ENCODE results near the gene RNGTT. TPM values are rescaled to one million over a fixed set of nuclear protein-coding genes. Genes with fewer than 3 reads are reported as not detected.

Gene RNGTT
- total and polyA plus RNA-seq, 10 of the 15 experiments (the other 5 are each of a cell fraction or from before 2014, with no cell fraction given): 7.7 to 30.4 (median 22.2) TPM

DNA sequence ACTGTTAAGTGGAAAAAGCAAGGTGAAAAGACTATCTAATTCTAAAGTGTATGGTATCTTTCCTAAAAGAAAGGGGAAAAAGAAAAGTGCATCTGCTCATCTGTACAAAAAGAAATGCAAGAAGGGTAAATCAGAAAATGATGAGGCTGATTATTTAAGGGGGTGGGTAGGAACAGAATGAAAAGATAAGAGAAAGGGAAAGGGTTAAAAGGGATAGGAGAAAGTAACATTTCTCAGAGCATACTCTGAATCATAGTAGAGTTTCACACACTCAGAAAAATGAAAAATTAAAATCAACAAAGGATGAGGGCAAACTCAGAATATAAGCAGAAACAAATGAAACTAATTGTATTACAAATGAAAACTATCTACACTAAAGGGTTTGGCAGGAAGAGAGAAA, 79.1 kb downstream of the RNGTT start:
- Histone ChIP-seq H3K27me3 (replicated peaks in 1 of 2; ENCODE audit: control insufficient read depth in 2 of 2, insufficient read depth in 2 of 2, low read length in 1 of 2) (no peaks in the 10 kb centered on the region), H3K4me3 (no peak overlapping the region), H2AFZ (ENCODE audit: control insufficient read depth, low read depth, low read length) (no peak overlapping the region), H3K27ac (ENCODE audit: control insufficient read depth, insufficient read depth) (no peak overlapping the region), H3K9me3 (replicated peaks; ENCODE audit: control insufficient read depth, insufficient read depth, low read length) (no peaks in the 10 kb centered on the region; the same call in 2 of the 3 replicates), H3K79me2 (ENCODE audit: control insufficient read depth, insufficient read depth, low read length) (no peaks in the 10 kb centered on the region), H4K20me1 (ENCODE audit: control insufficient read depth, insufficient read depth) (no peaks in the 10 kb centered on the region), H3K9ac (ENCODE audit: control insufficient read depth, insufficient read depth, low read length) (no peak overlapping the region), H3K4me1 (ENCODE audit: control insufficient read depth, insufficient read depth, low read length) (no peaks in the 10 kb centered on the region), H3K36me3 (ENCODE audit: control insufficient read depth in 2 of 2, insufficient read depth in 2 of 2, low read length in 1 of 2) (no peaks in the 10 kb centered on the region; a peak in 2 of 4 replicates), H3K4me2 (ENCODE audit: control insufficient read depth, insufficient read depth) (no peak overlapping the region)
- ChIA-PET RAD21 (ENCODE audit: unreplicated experiment) (no interaction called here), CTCF (interaction anchor here (0.5 kb wide), 1 partner anchor 1818 kb away, joined by 3 read pairs; no protein-coding TSS in a partner anchor), SMC1A (ENCODE audit: uncharacterized antibody, unreplicated experiment) (no interaction called here), POLR2A (no interaction called here)
- FAIRE-seq: no peak
- in situ Hi-C loops (cut with MboI): no loop called here
- TF ChIP-seq, protein P1, sequence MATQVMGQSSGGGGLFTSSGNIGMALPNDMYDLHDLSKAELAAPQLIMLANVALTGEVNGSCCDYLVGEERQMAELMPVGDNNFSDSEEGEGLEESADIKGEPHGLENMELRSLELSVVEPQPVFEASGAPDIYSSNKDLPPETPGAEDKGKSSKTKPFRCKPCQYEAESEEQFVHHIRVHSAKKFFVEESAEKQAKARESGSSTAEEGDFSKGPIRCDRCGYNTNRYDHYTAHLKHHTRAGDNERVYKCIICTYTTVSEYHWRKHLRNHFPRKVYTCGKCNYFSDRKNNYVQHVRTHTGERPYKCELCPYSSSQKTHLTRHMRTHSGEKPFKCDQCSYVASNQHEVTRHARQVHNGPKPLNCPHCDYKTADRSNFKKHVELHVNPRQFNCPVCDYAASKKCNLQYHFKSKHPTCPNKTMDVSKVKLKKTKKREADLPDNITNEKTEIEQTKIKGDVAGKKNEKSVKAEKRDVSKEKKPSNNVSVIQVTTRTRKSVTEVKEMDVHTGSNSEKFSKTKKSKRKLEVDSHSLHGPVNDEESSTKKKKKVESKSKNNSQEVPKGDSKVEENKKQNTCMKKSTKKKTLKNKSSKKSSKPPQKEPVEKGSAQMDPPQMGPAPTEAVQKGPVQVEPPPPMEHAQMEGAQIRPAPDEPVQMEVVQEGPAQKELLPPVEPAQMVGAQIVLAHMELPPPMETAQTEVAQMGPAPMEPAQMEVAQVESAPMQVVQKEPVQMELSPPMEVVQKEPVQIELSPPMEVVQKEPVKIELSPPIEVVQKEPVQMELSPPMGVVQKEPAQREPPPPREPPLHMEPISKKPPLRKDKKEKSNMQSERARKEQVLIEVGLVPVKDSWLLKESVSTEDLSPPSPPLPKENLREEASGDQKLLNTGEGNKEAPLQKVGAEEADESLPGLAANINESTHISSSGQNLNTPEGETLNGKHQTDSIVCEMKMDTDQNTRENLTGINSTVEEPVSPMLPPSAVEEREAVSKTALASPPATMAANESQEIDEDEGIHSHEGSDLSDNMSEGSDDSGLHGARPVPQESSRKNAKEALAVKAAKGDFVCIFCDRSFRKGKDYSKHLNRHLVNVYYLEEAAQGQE (IDR thresholded peaks at IDR 0.05; ENCODE audit: low read depth, low read length): no peak
- TF ChIP-seq RFX5 (IDR thresholded peaks at IDR 0.05; ENCODE audit: low read depth, low read length): no peak
- TF ChIP-seq NBN (IDR thresholded peaks at IDR 0.05): no peak
- TF ChIP-seq RAD51 (IDR thresholded peaks at IDR 0.05): no peak
- TF ChIP-seq ATF7 (IDR thresholded peaks at IDR 0.05; ENCODE audit: low read depth): no peak
- TF ChIP-seq, protein P2, sequence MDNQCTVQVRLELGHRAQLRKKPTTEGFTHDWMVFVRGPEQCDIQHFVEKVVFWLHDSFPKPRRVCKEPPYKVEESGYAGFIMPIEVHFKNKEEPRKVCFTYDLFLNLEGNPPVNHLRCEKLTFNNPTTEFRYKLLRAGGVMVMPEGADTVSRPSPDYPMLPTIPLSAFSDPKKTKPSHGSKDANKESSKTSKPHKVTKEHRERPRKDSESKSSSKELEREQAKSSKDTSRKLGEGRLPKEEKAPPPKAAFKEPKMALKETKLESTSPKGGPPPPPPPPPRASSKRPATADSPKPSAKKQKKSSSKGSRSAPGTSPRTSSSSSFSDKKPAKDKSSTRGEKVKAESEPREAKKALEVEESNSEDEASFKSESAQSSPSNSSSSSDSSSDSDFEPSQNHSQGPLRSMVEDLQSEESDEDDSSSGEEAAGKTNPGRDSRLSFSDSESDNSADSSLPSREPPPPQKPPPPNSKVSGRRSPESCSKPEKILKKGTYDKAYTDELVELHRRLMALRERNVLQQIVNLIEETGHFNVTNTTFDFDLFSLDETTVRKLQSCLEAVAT (IDR thresholded peaks at IDR 0.05): no peak
- no peak for TF ChIP-seq HDGF (IDR thresholded peaks at IDR 0.05)
- TF ChIP-seq ESRRA (IDR thresholded peaks at IDR 0.05; ENCODE audit: low read length): no peak
- TF ChIP-seq POLR2AphosphoS5 (IDR thresholded peaks at IDR 0.05; ENCODE audit: low read length): no peak
- TF ChIP-seq POLR2A (IDR thresholded peaks at IDR 0.05; ENCODE audit: low read depth, low read length): no peak
- TF ChIP-seq, protein P3, sequence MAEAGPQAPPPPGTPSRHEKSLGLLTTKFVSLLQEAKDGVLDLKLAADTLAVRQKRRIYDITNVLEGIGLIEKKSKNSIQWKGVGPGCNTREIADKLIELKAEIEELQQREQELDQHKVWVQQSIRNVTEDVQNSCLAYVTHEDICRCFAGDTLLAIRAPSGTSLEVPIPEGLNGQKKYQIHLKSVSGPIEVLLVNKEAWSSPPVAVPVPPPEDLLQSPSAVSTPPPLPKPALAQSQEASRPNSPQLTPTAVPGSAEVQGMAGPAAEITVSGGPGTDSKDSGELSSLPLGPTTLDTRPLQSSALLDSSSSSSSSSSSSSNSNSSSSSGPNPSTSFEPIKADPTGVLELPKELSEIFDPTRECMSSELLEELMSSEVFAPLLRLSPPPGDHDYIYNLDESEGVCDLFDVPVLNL (IDR thresholded peaks at IDR 0.05; ENCODE audit: low read depth, low read length): no peak
- no peak for TF ChIP-seq RELA (IDR thresholded peaks at IDR 0.05; ENCODE audit: borderline replicate concordance, partially characterized antibody)
- no peak for DNase-seq (ENCODE audit: low read depth, low spot score)
- no TSS peak for BruUV-seq (replicated peaks)
- no peak for ATAC-seq
- intact Hi-C loops (cut with micrococcal nuclease; ENCODE audit: unreplicated experiment): no loop called here
